ENCODE data around the gene TMPRSS6. TPM values are rescaled to one million over a fixed set of nuclear protein-coding genes. Genes with fewer than 3 reads are reported as not detected.

The TMPRSS6 gene
- total RNA-seq, 4 donors from 2014 or later = not detected

GRCh38 chr22:37045958-37046357 lies 63.6 kb downstream of the TMPRSS6 start:
- no peak overlapping the region for H3K27ac ChIP-seq (replicated peaks in 1 of 4)
- 45% methylated on average over 4 of the region's 4 CpGs for WGBS
- no peak for DNase-seq (ENCODE audit: extremely low spot score)
- no peaks in the 10 kb centered on the region for H3K9me3 ChIP-seq
- peaks cover 3 to 10% (median 6%) of the 10 kb centered on the region in 4 donors for H3K4me1 ChIP-seq
- peaks cover 0 to 15% (median 0%) of the 10 kb centered on the region in 4 donors for H3K27me3 ChIP-seq
- H3K36me3 ChIP-seq = no peaks in the 10 kb centered on the region
- intact Hi-C loops (cut with DNase I) = no loop called here
- TF ChIP-seq POLR2A (IDR thresholded peaks at IDR 0.05; ENCODE audit: low read depth) (no peak), CTCF (IDR thresholded peaks at IDR 0.05) (peak in 2 of 3 experiments; percentile 11 to 27), EP300 (IDR thresholded peaks at IDR 0.05) (no peak), POLR2AphosphoS5 (IDR thresholded peaks at IDR 0.05) (no peak)
- no peak overlapping the region for H3K4me3 ChIP-seq

- no peak for DNase-seq (ENCODE audit: extremely low spot score)
- 82% methylated on average over 9 of the region's 9 CpGs for WGBS
- intact Hi-C loops (cut with DNase I) = no loop called here
These were observed 64.6 kb downstream of the TMPRSS6 start for GRCh38 chr22:37044634-37045625.

GRCh38 chr22:37043828-37044538 lies 65.5 kb downstream of the TMPRSS6 start:
- intact Hi-C loops (cut with DNase I) = no loop called here
- H3K27ac ChIP-seq (replicated peaks in 1 of 4) = no peak overlapping the region
- H3K36me3 ChIP-seq = no peaks in the 10 kb centered on the region
- no peak overlapping the region for H3K4me3 ChIP-seq
- peak; percentile 34 to 58 (median 46) for TF ChIP-seq CTCF (IDR thresholded peaks at IDR 0.05)
- no peak for TF ChIP-seq POLR2A (IDR thresholded peaks at IDR 0.05; ENCODE audit: low read depth)
- DNase-seq (ENCODE audit: extremely low spot score) = no peak
- WGBS = 43% methylated on average over 11 of the region's 17 CpGs
- peaks cover 0 to 16% (median 0%) of the 10 kb centered on the region in 4 donors for H3K27me3 ChIP-seq
- H3K9me3 ChIP-seq = no peaks in the 10 kb centered on the region
- peaks cover 0 to 7% (median 4%) of the 10 kb centered on the region in 4 donors for H3K4me1 ChIP-seq

More at GRCh38 chr22:37044634-37045625, 64.6 kb downstream of the TMPRSS6 start:
- Histone ChIP-seq H3K4me1 (peaks cover 0 to 7% (median 4%) of the 10 kb centered on the region in 4 donors), H3K27ac (replicated peaks in 1 of 4) (no peak overlapping the region), H3K9me3 (no peaks in the 10 kb centered on the region), H3K36me3 (no peaks in the 10 kb centered on the region), H3K4me3 (no peak overlapping the region), H3K27me3 (peaks cover 0 to 15% (median 0%) of the 10 kb centered on the region in 4 donors)
- TF ChIP-seq CTCF (IDR thresholded peaks at IDR 0.05) (no peak), POLR2A (IDR thresholded peaks at IDR 0.05; ENCODE audit: low read depth) (no peak), POLR2AphosphoS5 (IDR thresholded peaks at IDR 0.05) (no peak), EP300 (IDR thresholded peaks at IDR 0.05) (no peak)

GRCh38 chr22:37043209-37043827 lies 66.2 kb downstream of the TMPRSS6 start:
- H3K4me3 ChIP-seq = no peak overlapping the region
- H3K36me3 ChIP-seq = no peaks in the 10 kb centered on the region
- H3K4me1 ChIP-seq = peaks cover 0 to 7% (median 4%) of the 10 kb centered on the region in 4 donors
- H3K27me3 ChIP-seq = peaks cover 0 to 22% (median 0%) of the 10 kb centered on the region in 4 donors
- H3K9me3 ChIP-seq = no peaks in the 10 kb centered on the region
- DNase-seq (ENCODE audit: extremely low spot score) = no peak
- WGBS = 85% methylated on average over 6 of the region's 7 CpGs
- TF ChIP-seq POLR2A (IDR thresholded peaks at IDR 0.05; ENCODE audit: low read depth) = no peak
- no peak for TF ChIP-seq POLR2AphosphoS5 (IDR thresholded peaks at IDR 0.05)
- TF ChIP-seq EP300 (IDR thresholded peaks at IDR 0.05) = no peak
- TF ChIP-seq CTCF (IDR thresholded peaks at IDR 0.05) = no peak
- H3K27ac ChIP-seq (replicated peaks in 1 of 4) = no peak overlapping the region
- intact Hi-C loops (cut with DNase I) = no loop called here

Measured in esophagus muscularis mucosa (tissue), 4 donors.